HG03571 (cell line): ENCODE measurements around the gene EML4.

Source experiments
- ATAC-seq: cut with Tn5 transposase; IDR thresholded peaks from one replicate; pipeline ENCODE4 v1.9.1; 2021; ENCODE audit not compliant: unreplicated experiment

EML4 gene

DNA sequence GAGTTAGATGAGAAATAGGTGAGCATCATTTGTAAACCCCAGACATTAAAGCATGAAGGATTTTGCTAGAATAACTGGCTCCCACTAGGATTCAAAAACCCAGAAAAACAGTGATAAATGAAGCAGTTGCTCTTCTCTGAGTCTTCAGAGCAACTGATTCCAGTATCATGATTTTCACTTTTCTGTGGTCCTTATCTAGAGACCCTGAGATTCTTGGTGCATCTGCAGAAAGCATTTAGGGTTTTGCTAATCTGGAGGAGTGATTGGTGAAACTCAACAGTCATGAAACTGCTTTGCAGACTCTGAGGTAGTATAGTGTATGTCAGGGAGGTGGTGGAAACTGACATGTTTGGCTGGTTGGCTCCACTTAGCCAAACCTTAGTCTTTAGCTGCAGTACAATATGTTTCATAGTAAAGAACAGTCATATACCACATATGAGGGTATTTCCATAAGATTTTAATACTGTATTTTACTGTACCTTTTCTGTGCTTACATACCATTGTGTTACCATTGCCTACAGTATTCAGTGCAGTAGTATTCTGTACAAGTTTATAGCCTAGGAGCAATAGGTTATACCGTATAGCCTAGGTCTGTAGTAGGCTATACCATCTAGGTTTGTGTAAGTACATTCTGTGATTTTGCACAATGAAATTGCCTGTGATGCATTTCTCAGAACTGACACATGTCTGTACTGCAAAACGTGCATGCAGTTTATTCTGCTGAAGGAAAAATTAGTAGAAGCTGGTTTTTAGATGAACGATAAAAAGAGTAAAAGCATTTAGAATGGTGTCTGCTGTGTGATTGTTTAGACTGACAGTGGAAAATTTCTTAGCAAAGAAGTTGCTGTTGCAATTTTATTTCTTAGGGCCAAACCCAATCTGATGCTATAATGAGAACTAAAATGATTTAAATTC lies 23.8 kb downstream of the EML4 start:
- no peak for ATAC-seq

DNA sequence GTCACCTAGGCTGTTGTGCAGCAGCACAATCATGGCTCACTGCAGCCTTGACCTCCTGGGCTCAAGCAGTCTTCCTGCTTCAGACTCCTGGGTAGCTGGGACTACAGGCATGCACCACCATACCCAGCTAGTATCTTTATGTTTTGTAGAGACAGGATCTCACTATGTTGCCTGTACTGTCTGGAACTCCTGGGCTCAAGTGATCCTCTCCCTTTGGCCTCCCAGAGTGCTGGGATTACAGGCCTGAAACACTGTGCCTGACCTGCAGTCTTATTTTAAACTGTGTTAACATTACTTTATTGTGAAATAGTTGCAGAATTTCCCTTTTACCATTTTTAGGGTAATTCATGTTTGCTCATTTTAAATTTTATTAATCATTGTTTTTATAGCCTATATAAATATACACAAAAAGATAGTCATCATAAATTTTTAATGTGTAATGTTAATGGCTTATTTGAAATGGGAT lies 24.6 kb downstream of the EML4 start:
- ATAC-seq: no peak

DNA sequence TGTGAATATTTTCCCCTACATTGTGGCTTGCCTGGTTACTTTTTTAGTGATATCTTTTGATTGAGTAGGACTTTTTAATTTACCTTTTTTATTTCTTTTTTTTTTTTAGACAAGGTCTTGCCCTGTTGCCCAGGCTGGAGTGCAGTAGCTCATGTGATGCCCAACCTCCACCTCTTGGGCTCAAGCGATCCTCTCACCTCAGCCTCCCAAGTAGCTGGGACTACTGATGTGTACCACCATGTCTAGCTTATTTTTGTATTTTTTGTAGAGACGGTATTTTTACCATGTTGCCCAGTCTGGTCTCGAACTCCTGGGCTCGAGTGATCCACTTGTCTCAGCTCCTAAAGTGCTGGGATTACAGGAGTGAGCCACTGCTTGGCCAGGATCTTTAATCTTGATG lies 25.3 kb downstream of the EML4 start:
- no peak for ATAC-seq

DNA sequence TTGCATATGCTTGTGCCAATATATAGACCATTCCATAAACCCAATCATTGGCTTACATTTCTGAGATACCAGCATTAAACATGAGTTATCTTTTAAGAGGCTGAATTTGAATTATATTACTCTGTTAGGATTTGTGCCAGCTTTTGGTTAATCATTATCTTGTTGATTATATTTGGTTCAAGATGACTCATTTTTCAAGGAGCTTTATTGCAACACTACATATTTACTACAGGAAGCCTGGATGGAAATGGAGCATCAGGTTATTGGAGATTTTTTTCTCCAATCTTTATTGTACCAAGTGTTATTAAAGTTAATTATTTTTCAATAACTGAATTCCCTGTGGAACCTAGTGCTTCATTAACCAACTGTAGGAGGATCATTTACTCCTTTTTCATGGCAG lies 26.4 kb downstream of the EML4 start:
- no peak for ATAC-seq

DNA sequence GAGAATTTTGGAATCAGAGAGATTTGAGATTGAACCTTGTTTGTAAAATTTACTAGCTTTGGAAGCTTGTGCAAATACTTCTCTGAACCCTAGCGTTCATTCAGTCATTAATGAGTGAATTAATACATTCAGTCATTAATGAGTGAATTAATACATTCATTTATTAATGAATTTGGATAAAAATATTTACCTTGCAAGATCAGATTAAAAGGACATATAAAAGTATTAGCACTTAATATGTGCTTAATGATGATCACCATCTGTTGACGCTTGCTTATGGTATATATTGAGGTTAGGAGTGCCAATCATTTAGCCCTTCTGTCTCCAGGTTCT lies 26.9 kb downstream of the EML4 start:
- no peak for ATAC-seq

DNA sequence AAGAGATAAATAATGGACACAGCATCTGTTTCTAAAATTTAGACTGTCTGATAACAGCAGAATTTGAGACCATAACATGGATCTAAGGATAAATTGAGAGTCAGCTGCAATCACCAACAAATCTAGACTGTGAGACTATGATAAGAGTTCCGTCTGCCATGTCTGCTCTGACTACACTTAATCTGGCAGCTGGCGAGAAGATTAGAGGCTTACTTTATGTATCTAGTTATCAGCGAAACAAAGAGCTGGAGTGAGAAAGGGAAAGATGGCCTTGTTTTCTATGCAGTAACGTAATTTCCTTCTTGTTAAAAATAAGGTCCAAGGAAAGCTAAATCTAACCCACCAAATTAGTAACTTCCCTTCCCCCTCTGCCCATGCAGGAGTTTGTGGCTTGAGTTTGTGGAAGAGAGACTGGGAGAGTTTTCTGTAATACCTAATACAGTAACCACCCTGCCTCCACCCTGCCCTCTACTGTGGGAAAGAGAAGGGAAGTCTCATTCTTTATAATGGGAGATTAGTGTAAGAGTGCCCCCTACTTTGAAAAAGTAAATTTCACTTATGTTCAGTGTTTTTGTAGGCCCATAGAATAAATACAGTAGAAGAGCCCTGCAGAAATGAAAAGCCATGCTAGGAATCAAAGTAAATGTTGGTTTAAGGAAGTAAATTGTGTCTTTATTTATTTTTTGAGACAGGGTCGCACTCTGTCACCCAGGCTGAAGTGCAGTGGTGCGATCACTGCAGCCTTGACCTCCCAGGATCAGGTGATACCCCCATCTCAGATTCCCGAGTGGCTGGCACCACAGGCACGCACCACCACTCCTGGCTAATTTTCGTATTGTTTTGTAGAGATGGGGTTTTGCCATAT lies 27.5 kb downstream of the EML4 start:
- no peak for ATAC-seq

DNA sequence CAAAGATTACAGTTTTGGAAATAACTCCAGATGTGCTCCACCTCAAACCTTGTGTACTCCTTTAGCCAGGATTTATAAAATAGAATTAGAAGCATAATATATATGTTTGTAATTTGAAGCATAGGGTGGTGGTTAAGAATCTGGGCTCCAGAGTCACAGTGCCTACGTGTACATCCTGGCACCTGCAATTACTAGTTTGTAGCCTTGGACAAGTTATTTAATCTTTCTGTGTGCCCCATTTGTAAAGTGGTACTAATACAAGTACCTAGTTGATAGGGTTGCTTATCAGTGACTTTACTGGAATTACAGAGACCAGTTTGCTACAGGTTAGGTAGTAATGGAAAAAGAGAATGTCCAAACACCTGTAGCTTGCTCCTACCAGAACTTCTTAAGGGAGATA lies 28.6 kb downstream of the EML4 start:
- ATAC-seq: no peak

DNA sequence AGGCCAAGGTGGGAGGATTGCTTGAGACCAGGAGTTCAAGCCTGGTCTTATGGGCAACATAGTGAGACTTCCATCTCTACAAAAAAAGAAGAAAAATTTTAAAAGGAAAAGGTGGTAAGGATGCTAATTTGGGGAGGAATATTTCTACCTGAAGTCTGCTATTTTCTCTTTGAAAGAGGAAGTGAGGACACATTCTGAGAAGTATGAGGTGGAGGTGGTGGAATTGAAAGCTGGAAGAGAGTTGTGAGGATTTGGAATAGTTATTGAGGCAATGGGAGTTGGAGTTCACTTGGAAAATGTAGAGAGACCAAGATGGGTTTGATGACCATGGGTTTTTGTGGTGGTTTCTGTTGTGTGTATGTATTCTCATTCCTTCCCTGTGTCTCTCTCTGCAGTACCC lies 29.3 kb downstream of the EML4 start:
- no peak for ATAC-seq

DNA sequence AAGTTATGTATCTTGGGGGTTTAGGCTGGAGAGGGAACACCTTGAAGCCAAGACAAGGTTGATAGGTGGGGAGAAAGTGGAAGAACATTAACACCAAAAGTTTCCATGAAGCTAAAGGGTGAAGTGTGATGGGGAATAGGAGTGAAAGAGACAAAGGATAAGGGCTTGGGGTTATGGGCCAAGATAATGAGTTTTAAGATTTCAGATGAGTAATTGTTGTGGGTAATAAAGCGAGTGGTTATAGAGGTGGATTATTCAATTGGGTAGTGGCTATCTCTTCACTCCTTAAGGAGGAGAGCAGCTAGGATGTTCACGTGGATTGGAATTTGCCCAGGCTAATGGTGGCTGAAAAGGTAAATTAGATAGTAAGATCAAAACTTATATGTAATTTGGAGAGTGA lies 29.8 kb downstream of the EML4 start:
- ATAC-seq: no peak

DNA sequence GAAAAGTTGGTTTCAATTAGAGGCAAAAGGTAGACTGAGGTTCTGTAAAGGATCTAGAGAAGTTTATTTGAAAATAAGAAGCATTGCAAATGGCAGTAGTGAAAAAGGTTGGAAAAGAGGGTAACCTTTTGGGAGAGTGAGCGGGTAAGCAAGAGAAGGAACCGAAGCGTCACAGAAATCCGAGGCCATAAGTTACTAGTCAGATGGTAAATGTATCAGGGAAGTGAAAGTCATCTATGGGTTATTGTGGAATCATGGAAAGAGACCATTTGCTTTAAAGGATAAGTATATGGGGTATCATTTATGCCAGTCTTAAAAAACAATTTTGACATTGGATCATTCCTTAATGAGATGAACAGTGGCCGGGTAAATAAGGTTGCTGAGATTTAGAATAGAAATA lies 30.5 kb downstream of the EML4 start:
- ATAC-seq: no peak

DNA sequence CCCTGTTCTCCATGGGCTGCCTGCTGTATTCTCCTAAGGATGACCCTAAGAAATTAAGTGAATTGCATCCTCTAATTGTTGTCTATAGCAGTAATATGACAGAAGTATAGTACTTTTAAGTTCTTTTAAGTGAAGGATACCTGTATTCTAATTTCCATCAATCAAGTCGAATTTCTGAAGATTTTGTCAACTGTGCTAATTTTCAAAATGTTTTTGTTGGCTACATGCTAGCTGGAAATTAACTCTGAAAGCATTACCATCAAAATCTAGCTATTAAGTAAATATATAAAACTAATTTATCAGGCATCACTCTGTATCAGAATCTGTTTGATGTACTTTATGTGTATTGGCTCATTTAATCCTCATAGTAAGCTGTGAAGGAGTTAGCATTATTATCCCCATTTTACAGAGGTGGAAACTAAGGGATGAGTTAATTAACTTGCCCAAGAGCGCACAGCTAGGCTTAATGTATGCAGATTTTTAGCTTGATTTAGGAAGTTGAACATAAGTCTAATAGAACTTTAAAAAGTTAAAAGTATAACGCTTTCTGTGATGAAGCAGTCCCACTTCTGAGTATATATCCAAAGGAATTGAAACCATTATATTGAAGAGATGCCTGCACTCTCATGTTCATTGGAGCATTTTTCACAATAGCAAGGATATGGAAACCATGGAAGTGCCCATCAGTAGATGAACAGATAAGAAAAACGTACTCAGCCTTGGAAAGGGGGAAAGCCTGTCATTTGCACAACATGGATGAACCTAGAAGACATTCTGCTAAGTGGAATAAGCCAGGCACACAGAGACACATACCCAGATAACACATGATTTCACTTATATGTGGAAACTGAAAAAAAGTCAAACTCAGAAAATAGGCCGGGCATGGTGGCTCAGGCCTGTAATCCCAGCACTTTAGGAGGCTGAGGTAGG lies 32.0 kb downstream of the EML4 start:
- ATAC-seq: no peak

DNA sequence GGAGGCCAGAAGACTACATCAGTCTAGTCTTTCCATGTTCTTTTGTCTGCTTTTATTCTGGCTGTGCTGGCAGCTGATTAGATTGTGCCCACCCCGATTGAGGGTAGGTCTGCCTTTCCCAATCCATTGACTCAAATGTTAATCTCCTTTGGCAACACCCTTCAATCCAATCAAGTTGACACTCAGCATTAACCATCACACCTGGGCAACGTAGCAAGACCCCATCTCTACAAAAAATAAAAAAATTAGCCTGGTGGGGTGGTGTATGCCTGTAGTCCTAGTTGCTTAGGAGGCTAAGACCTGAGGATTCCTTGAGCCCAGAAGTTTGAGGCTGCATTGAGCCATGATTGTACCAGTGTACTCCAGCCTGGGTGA lies 33.5 kb downstream of the EML4 start:
- ATAC-seq: no peak

DNA sequence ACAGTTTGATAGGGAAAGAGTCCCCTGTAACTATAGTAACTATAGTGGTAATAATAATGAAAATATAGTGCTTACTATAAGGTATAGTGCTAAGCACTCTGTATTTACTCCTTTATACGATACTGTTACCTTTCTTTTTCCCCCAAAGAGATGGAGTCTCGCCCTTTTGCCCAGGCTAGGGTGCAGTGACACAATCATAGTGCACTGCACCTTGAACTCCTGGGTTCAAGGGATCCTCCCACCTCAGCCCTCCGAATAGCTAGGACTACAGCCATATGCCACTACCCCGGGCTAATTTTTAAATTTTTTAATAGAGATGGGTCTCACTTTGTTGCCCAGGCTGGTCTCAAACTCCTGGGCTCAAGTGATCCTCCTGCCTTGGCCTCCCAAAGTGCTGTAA lies 34.6 kb downstream of the EML4 start:
- no peak for ATAC-seq

DNA sequence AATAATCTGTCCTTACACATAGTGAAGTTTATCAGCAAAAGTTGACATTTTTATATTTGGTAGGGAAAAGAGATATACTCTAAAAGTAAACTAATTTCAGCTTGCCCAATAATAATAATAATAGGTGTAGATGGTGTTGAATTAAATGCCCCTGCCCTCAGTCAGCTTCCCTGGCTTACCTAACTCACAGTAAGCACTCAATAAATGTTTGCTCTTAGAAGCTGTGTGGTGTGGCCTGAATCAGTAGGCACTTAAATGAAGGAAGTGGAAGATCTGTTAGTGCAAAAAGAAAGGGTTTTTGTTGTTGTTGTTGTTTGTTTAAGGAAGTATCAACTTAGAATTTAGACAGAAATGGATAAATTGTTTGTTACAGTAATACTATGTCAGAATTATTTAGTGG lies 36.2 kb downstream of the EML4 start:
- ATAC-seq: no peak

DNA sequence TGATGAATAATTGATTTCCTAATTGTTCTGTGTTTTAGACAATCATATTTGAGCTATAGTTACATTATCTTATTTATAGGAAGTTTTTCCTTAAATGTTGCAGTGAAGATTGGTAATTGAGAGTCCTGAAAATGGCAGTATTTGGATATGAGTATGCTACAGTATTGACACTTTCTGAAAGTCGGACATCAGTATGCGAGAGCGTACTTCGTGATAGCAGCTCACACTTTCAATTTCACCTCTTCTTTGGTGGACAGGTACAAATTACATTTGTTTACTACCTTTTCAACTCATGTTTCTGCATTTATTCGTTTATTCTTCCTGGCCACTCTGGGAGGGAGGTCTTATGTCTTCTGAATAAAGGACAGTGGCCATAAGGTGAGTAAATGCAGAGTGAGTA lies 38.7 kb downstream of the EML4 start:
- ATAC-seq: no peak

DNA sequence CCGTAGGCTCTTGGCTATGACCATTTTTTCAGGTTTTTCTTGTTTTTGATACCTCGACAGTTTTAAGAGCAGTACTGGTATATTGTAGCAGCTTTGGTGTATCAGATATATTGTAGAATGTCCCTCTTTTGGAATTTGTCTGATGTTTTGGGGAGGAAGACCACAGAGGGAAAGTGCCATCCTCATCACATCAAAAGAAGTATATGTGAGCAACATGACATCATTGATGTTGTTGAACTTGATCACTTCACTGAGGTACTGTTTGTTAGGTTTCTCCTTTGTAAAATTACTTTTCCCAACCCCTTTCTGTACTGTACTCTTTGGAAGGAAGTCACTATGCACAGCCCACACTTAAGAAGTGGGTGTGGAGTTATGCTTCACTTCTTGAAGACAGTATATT lies 41.0 kb downstream of the EML4 start:
- ATAC-seq: no peak

DNA sequence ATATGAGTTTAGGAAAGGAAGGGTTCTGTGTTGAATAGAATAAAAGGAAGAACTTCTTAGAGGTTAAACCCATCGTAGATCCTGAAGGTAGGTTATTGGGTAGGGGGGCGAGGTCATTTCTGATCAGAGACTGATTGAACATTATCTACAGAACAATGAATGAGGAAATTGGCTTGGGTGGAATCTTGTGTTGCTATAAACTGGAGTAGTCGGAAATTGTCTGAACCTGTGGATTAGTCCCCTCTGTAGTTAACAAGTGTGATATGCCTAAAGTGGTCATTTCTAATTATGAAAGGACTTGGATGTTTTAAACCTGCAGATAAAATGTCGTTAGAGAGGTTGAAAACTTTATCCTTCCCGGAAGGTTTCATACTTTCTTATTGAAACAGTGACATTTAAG lies 42.1 kb downstream of the EML4 start:
- no peak for ATAC-seq

DNA sequence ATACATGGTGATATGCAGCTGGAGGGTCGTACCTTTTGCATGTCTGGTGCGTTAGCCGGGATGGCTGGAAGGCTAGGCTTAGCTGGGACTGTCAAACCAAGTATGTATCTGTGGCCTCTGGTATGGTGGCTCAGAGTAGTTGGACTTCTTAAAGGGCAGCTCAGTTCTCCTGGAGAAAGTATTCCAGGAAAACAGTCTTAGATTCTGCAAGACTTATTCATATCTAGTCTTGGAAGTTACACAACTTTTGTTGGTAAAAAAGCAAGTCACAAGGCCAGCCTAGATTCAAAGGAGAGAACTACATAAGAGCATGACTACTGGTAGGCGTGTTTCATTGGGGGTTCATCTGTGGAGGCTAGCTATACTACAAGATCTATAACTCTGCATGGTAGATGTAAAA lies 45.5 kb downstream of the EML4 start:
- no peak for ATAC-seq

DNA sequence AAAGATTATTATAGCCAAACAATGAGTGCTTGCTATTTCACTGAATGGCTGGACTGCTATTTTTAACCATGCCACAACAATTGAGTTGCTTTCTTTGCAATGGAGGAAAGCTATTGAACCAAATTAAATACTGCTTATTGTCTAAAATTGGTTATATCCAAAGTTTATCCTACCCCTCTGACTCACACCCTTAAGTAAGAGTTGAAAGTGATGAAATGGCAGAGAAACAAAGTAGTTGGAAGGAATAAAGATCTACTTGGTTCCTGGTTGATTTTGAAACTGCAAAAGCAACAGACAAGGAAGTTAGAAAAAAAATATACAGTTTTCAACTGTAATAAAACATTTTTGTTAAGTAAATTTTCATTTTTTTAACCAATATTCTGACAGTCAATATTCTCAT lies 47.5 kb downstream of the EML4 start:
- ATAC-seq: no peak

DNA sequence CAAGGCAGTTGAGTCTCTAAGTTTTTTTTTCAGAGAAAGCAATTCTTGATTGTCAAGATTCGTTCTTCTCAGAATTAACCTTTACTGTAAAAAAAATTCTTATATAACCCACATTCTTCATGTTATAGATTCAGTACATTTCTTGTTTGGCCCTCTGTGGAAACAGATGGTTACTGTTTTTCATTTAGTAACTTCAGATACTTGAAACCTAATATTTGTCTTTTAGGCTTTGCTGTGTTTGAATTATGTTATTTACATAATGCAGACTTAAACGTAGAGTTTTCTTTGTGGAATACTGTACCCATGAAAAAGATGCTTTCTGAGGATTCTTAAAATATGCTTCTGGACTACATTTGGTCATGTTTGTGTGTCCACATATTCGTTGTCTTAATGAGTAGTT lies 48.2 kb downstream of the EML4 start:
- ATAC-seq: no peak

DNA sequence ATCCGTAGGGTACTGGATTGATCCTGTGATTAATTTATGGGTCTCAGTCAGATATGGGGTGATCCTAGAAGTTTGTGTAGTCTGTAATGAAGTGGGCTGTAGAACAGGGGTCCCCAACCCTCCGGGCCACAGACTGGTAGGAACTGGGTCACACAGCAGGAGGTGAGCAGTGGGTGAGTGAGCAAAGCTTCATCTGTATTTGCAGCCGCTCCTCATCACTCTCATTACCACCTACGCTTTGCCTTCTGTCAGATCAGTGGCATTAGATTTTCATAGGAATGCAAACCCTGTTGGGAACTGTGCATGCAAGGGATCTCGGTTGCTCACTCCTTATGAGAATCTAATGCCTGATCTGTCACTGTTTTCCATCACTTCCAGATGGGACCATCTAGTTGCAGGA lies 48.8 kb downstream of the EML4 start:
- no peak for ATAC-seq
